Measurements from ENCODE around the gene TOP3B.
"Not testable (repeated sequence)": the region's sequence is repeated elsewhere in the genome, so short reads cannot be mapped to it uniquely, and the experiment has no call there.

TOP3B gene

GRCh38 chr22:21916309-21916918 lies 66.2 kb downstream of the TOP3B start:
- H3K36me3 ChIP-seq (ENCODE audit: control insufficient read depth in 1 of 2, insufficient read depth in 2 of 2, low read length in 2 of 2), result peaks cover 0 to 5% of the 10 kb centered on the region in 2 donors

GRCh38 chr22:21915624-21916308 lies 66.8 kb downstream of the TOP3B start:
- H3K4me3 ChIP-seq (ENCODE audit: low read depth in 1 of 2, low read length in 2 of 2), result no peak overlapping the region
- no peaks in the 10 kb centered on the region for H3K27me3 ChIP-seq (ENCODE audit: low read depth, low read length)
- H3K36me3 ChIP-seq (ENCODE audit: control insufficient read depth in 1 of 2, insufficient read depth in 2 of 2, low read length in 2 of 2), result no peaks in the 10 kb centered on the region
- peaks cover 0 to 7% of the 10 kb centered on the region in 2 donors for H3K4me1 ChIP-seq (ENCODE audit: control insufficient read depth in 1 of 2, insufficient read depth in 2 of 2, low read length in 2 of 2)
- H3K9me3 ChIP-seq (ENCODE audit: control insufficient read depth in 1 of 2, low read length in 2 of 2), result no peaks in the 10 kb centered on the region
- H3K27ac ChIP-seq (ENCODE audit: low read length), result no peak overlapping the region

More at GRCh38 chr22:21916309-21916918, 66.2 kb downstream of the TOP3B start:
- no peak overlapping the region for H3K27ac ChIP-seq (ENCODE audit: low read length)
- peaks cover 0 to 7% of the 10 kb centered on the region in 2 donors for H3K4me1 ChIP-seq (ENCODE audit: control insufficient read depth in 1 of 2, insufficient read depth in 2 of 2, low read length in 2 of 2)
- no peak overlapping the region for H3K4me3 ChIP-seq (ENCODE audit: low read depth in 1 of 2, low read length in 2 of 2)
- H3K27me3 ChIP-seq (ENCODE audit: low read depth, low read length), result no peaks in the 10 kb centered on the region
- H3K9me3 ChIP-seq (ENCODE audit: control insufficient read depth in 1 of 2, low read length in 2 of 2), result no peaks in the 10 kb centered on the region

GRCh38 chr22:21914033-21914642 lies 68.4 kb downstream of the TOP3B start:
- H3K4me1 ChIP-seq (ENCODE audit: control insufficient read depth in 1 of 2, insufficient read depth in 2 of 2, low read length in 2 of 2); H3K4me3 ChIP-seq (ENCODE audit: low read depth in 1 of 2, low read length in 2 of 2); H3K27ac ChIP-seq (ENCODE audit: low read length); H3K36me3 ChIP-seq (ENCODE audit: control insufficient read depth in 1 of 2, insufficient read depth in 2 of 2, low read length in 2 of 2); H3K27me3 ChIP-seq (ENCODE audit: low read depth, low read length); H3K9me3 ChIP-seq (ENCODE audit: control insufficient read depth in 1 of 2, low read length in 2 of 2): not testable (repeated sequence)

- H3K27ac ChIP-seq (ENCODE audit: low read length); H3K36me3 ChIP-seq (ENCODE audit: control insufficient read depth in 1 of 2, insufficient read depth in 2 of 2, low read length in 2 of 2); H3K4me1 ChIP-seq (ENCODE audit: control insufficient read depth in 1 of 2, insufficient read depth in 2 of 2, low read length in 2 of 2); H3K9me3 ChIP-seq (ENCODE audit: control insufficient read depth in 1 of 2, low read length in 2 of 2); H3K4me3 ChIP-seq (ENCODE audit: low read depth in 1 of 2, low read length in 2 of 2); H3K27me3 ChIP-seq (ENCODE audit: low read depth, low read length): not testable (repeated sequence)
Measured at GRCh38 chr22:21910367-21910766, 72.2 kb downstream of the TOP3B start.

GRCh38 chr22:21909871-21910270 lies 72.7 kb downstream of the TOP3B start:
- Histone ChIP-seq H3K9me3 (ENCODE audit: control insufficient read depth in 1 of 2, low read length in 2 of 2) (no peaks in the 10 kb centered on the region), H3K4me3 (ENCODE audit: low read depth in 1 of 2, low read length in 2 of 2) (no peak overlapping the region)

GRCh38 chr22:21907638-21908522 lies 74.7 kb downstream of the TOP3B start:
- H3K9me3 ChIP-seq (ENCODE audit: control insufficient read depth in 1 of 2, low read length in 2 of 2), result no peaks in the 10 kb centered on the region
- H3K36me3 ChIP-seq (ENCODE audit: control insufficient read depth in 1 of 2, insufficient read depth in 2 of 2, low read length in 2 of 2), result no peaks in the 10 kb centered on the region
- no peaks in the 10 kb centered on the region for H3K27me3 ChIP-seq (ENCODE audit: low read depth, low read length)
- H3K4me1 ChIP-seq (ENCODE audit: control insufficient read depth in 1 of 2, insufficient read depth in 2 of 2, low read length in 2 of 2), result no peaks in the 10 kb centered on the region
- H3K4me3 ChIP-seq (ENCODE audit: low read depth in 1 of 2, low read length in 2 of 2), result no peak overlapping the region
- no peak overlapping the region for H3K27ac ChIP-seq (ENCODE audit: low read length)

More at GRCh38 chr22:21909871-21910270, 72.7 kb downstream of the TOP3B start:
- no peak overlapping the region for H3K27ac ChIP-seq (ENCODE audit: low read length)
- no peaks in the 10 kb centered on the region for H3K27me3 ChIP-seq (ENCODE audit: low read depth, low read length)
- no peaks in the 10 kb centered on the region for H3K4me1 ChIP-seq (ENCODE audit: control insufficient read depth in 1 of 2, insufficient read depth in 2 of 2, low read length in 2 of 2)
- H3K36me3 ChIP-seq (ENCODE audit: control insufficient read depth in 1 of 2, insufficient read depth in 2 of 2, low read length in 2 of 2), result no peaks in the 10 kb centered on the region
